Peyer's patch (tissue), 4 donors: ENCODE measurements around the gene LGALS4.

ENCODE experiments used
- POLR2A ChIP-seq, 2 donors: fragments of 450-650 bp; IDR thresholded peaks; one replicate each; pipeline ENCODE4 v1.5.1; 2017; ENCODE audit warnings: antibody characterized with exemption in 2 of 2, mild to moderate bottlenecking in 2 of 2, moderate library complexity in 2 of 2
- TF ChIP-seq, protein P1 (sequence below), 6 experiments: fragments of 450-650 bp in 4 of 6; fragments of 200-600 bp in 2 of 6; sonication (generic) in 1 of 6; IDR thresholded peaks; one replicate each; pipeline ENCODE4 v1.5.1; 2017 to 2019; ENCODE audit warnings: antibody characterized with exemption in 6 of 6, mild to moderate bottlenecking in 3 of 6, moderate library complexity in 1 of 6

DNA sequence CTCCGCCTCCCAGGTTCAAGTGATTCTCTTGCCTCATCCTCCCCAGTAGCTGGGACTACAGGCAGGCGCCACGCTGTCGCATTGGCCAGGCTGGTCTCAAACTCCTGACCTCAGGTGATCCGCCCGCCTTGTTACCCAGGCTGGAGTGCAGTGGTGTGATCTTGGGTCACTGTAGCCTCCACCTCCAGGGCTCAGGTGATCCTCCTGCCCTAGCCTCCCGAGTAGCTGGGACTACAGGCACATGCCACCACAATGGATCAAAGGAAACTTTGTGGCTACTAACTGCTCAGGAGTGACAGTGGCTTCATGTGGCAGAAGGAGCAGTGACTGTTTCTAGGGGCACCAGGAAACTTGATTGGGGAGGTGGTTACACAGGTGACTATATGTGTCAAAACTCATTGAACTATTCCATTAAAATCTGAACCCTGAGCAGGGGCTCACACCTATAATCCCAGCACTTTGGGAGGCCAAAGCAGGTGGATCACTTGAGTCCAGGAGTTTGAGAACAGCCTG, 27.5 kb downstream of the LGALS4 start:
- TF ChIP-seq, protein P1, sequence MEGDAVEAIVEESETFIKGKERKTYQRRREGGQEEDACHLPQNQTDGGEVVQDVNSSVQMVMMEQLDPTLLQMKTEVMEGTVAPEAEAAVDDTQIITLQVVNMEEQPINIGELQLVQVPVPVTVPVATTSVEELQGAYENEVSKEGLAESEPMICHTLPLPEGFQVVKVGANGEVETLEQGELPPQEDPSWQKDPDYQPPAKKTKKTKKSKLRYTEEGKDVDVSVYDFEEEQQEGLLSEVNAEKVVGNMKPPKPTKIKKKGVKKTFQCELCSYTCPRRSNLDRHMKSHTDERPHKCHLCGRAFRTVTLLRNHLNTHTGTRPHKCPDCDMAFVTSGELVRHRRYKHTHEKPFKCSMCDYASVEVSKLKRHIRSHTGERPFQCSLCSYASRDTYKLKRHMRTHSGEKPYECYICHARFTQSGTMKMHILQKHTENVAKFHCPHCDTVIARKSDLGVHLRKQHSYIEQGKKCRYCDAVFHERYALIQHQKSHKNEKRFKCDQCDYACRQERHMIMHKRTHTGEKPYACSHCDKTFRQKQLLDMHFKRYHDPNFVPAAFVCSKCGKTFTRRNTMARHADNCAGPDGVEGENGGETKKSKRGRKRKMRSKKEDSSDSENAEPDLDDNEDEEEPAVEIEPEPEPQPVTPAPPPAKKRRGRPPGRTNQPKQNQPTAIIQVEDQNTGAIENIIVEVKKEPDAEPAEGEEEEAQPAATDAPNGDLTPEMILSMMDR (IDR thresholded peaks at IDR 0.05): no peak
- TF ChIP-seq POLR2A (IDR thresholded peaks at IDR 0.05): no peak
